Glomerular endothelial cell (primary cell): Measurements from ENCODE around the gene TRAPPC12. TPM values are rescaled to one million over a fixed set of nuclear protein-coding genes. Genes with fewer than 3 reads are reported as not detected.
"Not testable (repeated sequence)": the region's sequence is repeated elsewhere in the genome, so short reads cannot be mapped to it uniquely, and the experiment has no call there.

Source experiments
- DNase-seq: peaks from one replicate; pipeline ENCODE4 v3.0.0-alpha.2; 2011; ENCODE audit warnings: low read depth, low spot score; ENCODE audit errors: extremely low read depth
- total RNA-seq: library from RNA; depleted of rRNA; stranded (reverse); fragments of >200 nt; gene quantifications from 2 replicates; pipeline ENCODE4 v1.2.3, GENCODE V29; 2015

TRAPPC12 gene
- total RNA-seq, 1 donor from 2014 or later = 76.0 TPM

- DNase-seq = no peak
Observed at GRCh38 chr2:3451926-3452671, 72.6 kb downstream of the TRAPPC12 start.

- no peak for DNase-seq
Observed at GRCh38 chr2:3453190-3453999, 73.9 kb downstream of the TRAPPC12 start.

GRCh38 chr2:3454005-3454404 lies 74.5 kb downstream of the TRAPPC12 start:
- DNase-seq = not testable (repeated sequence)

GRCh38 chr2:3454802-3455201 lies 75.3 kb downstream of the TRAPPC12 start:
- no peak for DNase-seq

- no peak for DNase-seq
Observed at GRCh38 chr2:3456125-3456524, 76.6 kb downstream of the TRAPPC12 start.

GRCh38 chr2:3457524-3458395 lies 78.3 kb downstream of the TRAPPC12 start:
- DNase-seq = no peak

GRCh38 chr2:3458396-3459184 lies 79.1 kb downstream of the TRAPPC12 start:
- no peak for DNase-seq

GRCh38 chr2:3459185-3460015 lies 79.9 kb downstream of the TRAPPC12 start:
- no peak for DNase-seq

- DNase-seq = no peak
Observed at GRCh38 chr2:3460156-3460555, 80.7 kb downstream of the TRAPPC12 start.

- DNase-seq = no peak
Observed at GRCh38 chr2:3460831-3461800, 81.6 kb downstream of the TRAPPC12 start.

- DNase-seq = peak; percentile 51
Observed at GRCh38 chr2:3461801-3462492, 82.5 kb downstream of the TRAPPC12 start.

GRCh38 chr2:3462493-3463104 lies 83.1 kb downstream of the TRAPPC12 start:
- no peak for DNase-seq

- DNase-seq = no peak
Observed at GRCh38 chr2:3463186-3463835, 83.8 kb downstream of the TRAPPC12 start.

GRCh38 chr2:3463944-3464343 lies 84.5 kb downstream of the TRAPPC12 start:
- no peak for DNase-seq

GRCh38 chr2:3464401-3465005 lies 85.0 kb downstream of the TRAPPC12 start:
- no peak for DNase-seq

GRCh38 chr2:3465328-3465727 lies 85.8 kb downstream of the TRAPPC12 start:
- DNase-seq = no peak
